HUES64 (cell line): ENCODE data around the gene TMCO6.
"Not testable (repeated sequence)": the region's sequence is repeated elsewhere in the genome, so short reads cannot be mapped to it uniquely, and the experiment has no call there.

Experiments used
- H3K27ac ChIP-seq: 2 replicates; pipeline ENCODE4 v1.7.0; 2013; ENCODE audit warnings: low read depth, low read length, inconsistent platforms
- H3K27me3 ChIP-seq: 2 replicates; pipeline ENCODE4 v1.6.1; 2013; ENCODE audit warnings: mild to moderate bottlenecking, low read length; ENCODE audit not compliant: insufficient read depth
- H3K36me3 ChIP-seq: 2 replicates; pipeline ENCODE4 v1.6.1; 2013; ENCODE audit warnings: mild to moderate bottlenecking, low read length; ENCODE audit not compliant: insufficient read depth
- H3K4me1 ChIP-seq: 2 replicates; pipeline ENCODE4 v1.6.1; 2013; ENCODE audit warnings: mild to moderate bottlenecking, low read length, moderate library complexity; ENCODE audit not compliant: insufficient read depth
- H3K4me3 ChIP-seq: 2 replicates; pipeline ENCODE4 v1.5.1; 2013; ENCODE audit warnings: mild to moderate bottlenecking, low read length, moderate library complexity
- H3K9ac ChIP-seq: 2 replicates; pipeline ENCODE4 v1.6.1; 2013; ENCODE audit warnings: mild to moderate bottlenecking, low read depth, low read length
- H3K9me3 ChIP-seq: 2 replicates; pipeline ENCODE4 v1.6.1; 2013; ENCODE audit warnings: low read depth, low read length; ENCODE audit not compliant: insufficient read depth
- WGBS: fragments of 150-250, 120-280 bp; methylation state at CpG from one replicate; pipeline ENCODE4 v1.1.7; 2013; ENCODE audit warnings: missing lambda C conversion rate; 5-methylcytosine and 5-hydroxymethylcytosine counted together

TMCO6 gene

DNA sequence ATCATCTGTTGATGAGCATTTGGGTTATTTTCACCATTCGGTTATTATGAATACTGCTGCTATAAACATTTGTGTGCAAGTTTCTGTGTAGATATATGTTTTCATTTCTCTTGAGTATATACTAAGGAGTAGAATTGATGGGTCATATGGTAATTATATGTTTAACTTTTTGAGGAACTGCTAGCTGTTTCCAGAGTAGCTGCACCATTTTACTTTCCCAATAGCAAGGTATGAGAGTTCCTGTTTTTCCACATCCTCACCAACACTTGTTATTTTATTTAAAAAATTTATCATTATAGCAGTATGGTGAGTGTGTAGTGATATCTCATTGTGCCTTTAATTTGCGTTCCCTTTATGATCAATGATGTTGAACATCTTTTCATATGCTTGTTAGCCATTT, 35.5 kb upstream of the TMCO6 start:
- H3K9me3 ChIP-seq = no peaks in the 10 kb centered on the region
- no peaks in the 10 kb centered on the region for H3K36me3 ChIP-seq
- H3K9ac ChIP-seq = no peak overlapping the region
- H3K27ac ChIP-seq = no peak overlapping the region
- 100% methylated on average over 2 of the region's 2 CpGs for WGBS
- H3K4me1 ChIP-seq = no peaks in the 10 kb centered on the region
- peaks cover 2% of the 10 kb centered on the region for H3K27me3 ChIP-seq
- H3K4me3 ChIP-seq = no peak overlapping the region

DNA sequence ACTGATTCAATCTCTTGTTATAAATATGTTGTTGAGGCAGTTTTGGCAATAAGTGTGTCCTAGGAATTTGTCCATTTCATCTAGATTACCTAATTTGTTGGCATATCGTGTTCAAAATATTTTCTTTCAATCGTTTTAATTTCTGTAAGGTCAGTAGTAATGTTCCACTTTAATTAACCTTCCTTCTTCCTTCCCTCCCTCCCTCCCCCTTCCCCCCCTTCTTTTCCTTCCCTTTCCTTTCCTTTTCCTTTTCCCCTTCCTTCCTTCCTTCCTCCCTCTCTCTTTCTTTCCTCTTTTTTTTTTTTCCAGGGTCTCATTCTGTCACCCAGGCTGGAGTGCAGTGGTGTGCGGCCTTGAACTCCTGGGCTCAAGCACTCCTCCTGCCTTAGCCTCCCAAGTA, 33.4 kb upstream of the TMCO6 start:
- WGBS = 95% methylated on average over 3 of the region's 3 CpGs
- peaks cover 3% of the 10 kb centered on the region; the same call in 1 of the 2 replicates for H3K27me3 ChIP-seq

DNA sequence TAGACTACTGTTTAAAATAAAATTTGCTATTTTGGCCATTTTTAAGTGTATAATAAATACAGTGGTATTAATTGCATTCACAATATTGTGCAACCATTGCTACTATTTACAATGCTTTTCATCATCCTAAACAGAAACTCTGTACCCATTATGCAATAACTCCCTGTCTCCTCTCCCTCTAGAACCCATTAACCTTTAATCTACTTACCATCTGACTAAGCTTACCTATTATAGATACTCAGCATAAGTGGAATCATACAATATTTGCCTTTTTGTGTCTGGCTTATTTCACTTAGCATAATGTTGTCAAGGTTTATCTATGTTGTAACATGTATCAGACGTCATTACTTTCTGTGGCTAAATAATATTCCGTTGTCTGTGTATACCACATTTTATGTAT, 32.2 kb upstream of the TMCO6 start:
- Histone ChIP-seq H3K9ac (no peak overlapping the region), H3K27me3 (peaks cover 3% of the 10 kb centered on the region; the same call in 1 of the 2 replicates), H3K27ac (no peak overlapping the region), H3K36me3 (no peaks in the 10 kb centered on the region), H3K9me3 (peaks cover 11% of the 10 kb centered on the region; the same call in 1 of the 2 replicates), H3K4me3 (no peak overlapping the region), H3K4me1 (no peaks in the 10 kb centered on the region)
- no CpG with 5 or more reads among the region's 2 CpGs for WGBS

More for the DNA sequence above, 33.4 kb upstream of the TMCO6 start:
- no peak overlapping the region for H3K27ac ChIP-seq
- no peak overlapping the region for H3K9ac ChIP-seq
- H3K9me3 ChIP-seq = peaks cover 6% of the 10 kb centered on the region; the same call in 1 of the 2 replicates
- no peaks in the 10 kb centered on the region for H3K36me3 ChIP-seq
- H3K4me3 ChIP-seq = no peak overlapping the region
- no peaks in the 10 kb centered on the region for H3K4me1 ChIP-seq

DNA sequence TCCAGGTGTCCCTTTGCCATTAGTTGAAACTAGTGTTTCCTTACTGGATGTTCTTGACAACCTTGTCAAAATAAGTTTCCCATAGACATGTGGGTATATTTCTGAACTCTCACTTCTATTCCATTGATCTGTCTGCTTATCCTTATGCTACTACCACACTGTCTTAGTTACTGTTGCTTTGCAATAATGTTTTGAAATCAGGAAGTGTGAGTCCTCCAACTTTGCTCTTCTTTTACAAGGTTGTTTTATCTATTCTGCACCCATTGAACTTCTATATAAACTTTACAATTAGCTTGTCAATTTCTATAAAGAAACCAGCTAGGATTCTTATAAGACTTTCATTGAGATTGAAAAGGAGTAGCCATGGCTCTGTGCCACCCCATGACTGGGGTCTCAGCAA, 30.5 kb upstream of the TMCO6 start:
- Histone ChIP-seq H3K9ac (no peak overlapping the region), H3K9me3 (peaks cover 11% of the 10 kb centered on the region; the same call in 1 of the 2 replicates), H3K4me3 (no peak overlapping the region), H3K27ac (no peak overlapping the region), H3K27me3 (peaks cover 3% of the 10 kb centered on the region; the same call in 1 of the 2 replicates), H3K4me1 (no peaks in the 10 kb centered on the region), H3K36me3 (no peaks in the 10 kb centered on the region)

DNA sequence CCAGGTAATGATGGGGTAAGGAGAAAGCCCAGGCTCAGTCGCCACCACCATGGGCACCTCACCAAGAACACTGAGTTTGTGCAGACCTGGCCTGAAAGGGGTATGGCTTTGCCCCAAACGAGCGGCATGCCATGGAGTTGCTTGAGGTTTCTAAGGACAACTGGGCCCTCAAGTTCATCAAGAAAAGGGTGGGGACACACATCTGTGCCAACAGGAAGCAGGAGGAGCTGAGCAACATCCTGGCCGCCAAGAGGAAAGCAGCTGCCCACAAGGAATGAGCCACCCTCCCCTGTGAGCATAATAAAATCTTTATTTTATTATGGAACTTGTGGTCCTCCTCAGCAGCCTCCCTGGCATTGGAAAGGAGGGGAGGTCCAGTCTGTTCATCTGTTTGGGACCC, 30.1 kb upstream of the TMCO6 start:
- Histone ChIP-seq H3K9ac (no peak overlapping the region), H3K36me3 (no peaks in the 10 kb centered on the region), H3K9me3 (peaks cover 11% of the 10 kb centered on the region; the same call in 1 of the 2 replicates), H3K27ac (no peak overlapping the region), H3K27me3 (peaks cover 3% of the 10 kb centered on the region; the same call in 1 of the 2 replicates), H3K4me3 (no peak overlapping the region), H3K4me1 (no peaks in the 10 kb centered on the region)
- WGBS = 84% methylated on average over 4 of the region's 4 CpGs

DNA sequence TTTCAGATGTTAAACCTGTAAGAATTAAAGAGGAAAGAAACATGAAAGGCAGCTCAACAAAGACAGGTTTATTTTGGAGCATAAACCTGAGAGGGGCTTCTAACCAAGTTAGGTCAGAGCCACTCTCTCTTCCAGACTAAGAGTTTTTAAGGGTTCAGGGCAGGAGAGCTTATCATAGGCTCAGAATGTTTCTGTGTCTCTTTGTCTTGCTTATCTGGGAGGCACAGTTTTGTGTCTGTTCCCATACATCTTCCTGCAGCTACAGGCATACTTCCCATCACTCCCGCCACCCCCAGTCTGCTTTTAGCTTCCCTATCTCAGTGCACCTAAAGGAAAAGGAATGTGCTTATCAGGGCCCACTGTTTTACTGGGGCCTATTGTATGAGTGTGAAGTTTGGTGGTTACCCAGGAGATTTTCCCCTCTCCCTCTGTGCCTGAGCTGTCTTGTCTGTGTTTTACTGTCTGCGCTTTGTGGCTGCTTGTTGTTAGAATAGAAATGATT, 28.2 kb upstream of the TMCO6 start:
- Histone ChIP-seq H3K4me1 (no peaks in the 10 kb centered on the region), H3K27ac (no peak overlapping the region; the same call in 1 of the 2 replicates)
- WGBS = 78% methylated on average over 2 of the region's 2 CpGs

DNA sequence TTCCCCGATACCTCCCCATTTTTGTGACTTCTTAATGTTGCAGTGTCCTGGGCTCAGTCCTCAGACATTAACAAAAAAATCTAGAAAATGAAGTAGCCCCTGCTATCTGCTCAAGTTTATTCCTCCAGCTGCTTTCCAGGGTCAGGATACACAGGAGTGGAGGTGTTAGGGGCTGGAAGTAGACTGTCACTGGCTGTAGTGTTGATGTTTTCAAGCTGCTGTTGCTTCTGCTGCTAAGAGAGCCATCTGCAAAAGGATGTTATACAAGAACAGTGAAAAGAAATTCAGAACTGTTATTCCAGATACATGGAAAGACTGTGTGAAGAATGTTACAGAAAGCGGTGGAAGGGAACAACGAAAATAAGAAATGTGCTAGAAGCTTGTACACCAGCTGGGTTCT, 16.9 kb upstream of the TMCO6 start:
- no peaks in the 10 kb centered on the region for H3K36me3 ChIP-seq
- no peak overlapping the region for H3K4me3 ChIP-seq
- no peak overlapping the region for H3K9ac ChIP-seq
- H3K4me1 ChIP-seq = no peaks in the 10 kb centered on the region
- WGBS = 93% methylated on average over 3 of the region's 3 CpGs
- peaks cover 12% of the 10 kb centered on the region for H3K9me3 ChIP-seq
- H3K27ac ChIP-seq = no peak overlapping the region
- H3K27me3 ChIP-seq = no peaks in the 10 kb centered on the region

More for the DNA sequence above, 28.2 kb upstream of the TMCO6 start:
- H3K4me3 ChIP-seq = no peak overlapping the region
- no peak overlapping the region for H3K9ac ChIP-seq
- no peaks in the 10 kb centered on the region for H3K36me3 ChIP-seq
- H3K27me3 ChIP-seq = peaks cover 3% of the 10 kb centered on the region; the same call in 1 of the 2 replicates
- H3K9me3 ChIP-seq = peaks cover 11% of the 10 kb centered on the region; the same call in 1 of the 2 replicates

DNA sequence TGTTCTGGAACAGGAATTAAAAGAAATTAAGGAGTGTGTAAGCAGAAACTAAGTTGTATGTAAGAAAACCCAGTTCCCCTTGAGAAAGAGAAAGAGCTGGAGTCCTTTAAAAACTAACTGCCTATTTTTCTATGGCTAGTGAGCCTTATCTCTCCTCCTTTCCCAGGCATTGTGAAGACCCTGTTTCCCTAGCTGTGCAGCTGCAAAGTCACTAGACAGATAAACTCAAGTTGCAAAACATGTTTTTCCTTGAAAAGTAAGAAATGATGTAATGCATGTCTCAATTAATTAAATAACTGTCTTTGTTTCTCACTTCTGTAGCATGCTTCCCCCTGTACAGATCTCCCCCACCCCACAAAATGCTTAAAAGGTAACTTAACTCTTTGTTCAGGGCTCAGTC, 16.2 kb upstream of the TMCO6 start:
- not testable (repeated sequence) for H3K36me3 ChIP-seq, H3K4me1 ChIP-seq, H3K4me3 ChIP-seq, H3K27me3 ChIP-seq, H3K27ac ChIP-seq, H3K9ac ChIP-seq
- peaks cover 20% of the 10 kb centered on the region for H3K9me3 ChIP-seq

DNA sequence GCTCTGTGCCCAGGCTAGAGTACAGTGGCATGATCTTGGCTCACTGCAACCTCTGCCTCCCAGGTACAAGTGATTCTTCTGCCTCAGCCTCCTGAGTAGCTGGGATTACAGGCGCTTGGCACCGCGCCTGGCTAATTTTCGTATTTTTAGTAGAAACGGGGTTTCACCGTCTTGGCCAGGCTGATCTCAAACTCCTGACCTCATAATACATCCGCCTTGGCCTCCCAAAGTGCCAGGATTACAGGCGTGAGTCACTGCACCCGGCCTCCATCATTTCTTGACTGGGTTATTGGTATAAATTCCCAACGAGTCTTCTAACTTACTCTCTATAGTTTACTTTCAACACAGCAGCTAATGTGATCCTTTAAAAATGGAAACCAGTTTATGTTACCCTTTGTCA, 14.4 kb upstream of the TMCO6 start:
- H3K27me3 ChIP-seq, H3K4me3 ChIP-seq, H3K9ac ChIP-seq, H3K36me3 ChIP-seq, H3K4me1 ChIP-seq, H3K27ac ChIP-seq: not testable (repeated sequence)
- H3K9me3 ChIP-seq = peaks cover 25% of the 10 kb centered on the region
- 88% methylated on average over 10 of the region's 10 CpGs for WGBS

DNA sequence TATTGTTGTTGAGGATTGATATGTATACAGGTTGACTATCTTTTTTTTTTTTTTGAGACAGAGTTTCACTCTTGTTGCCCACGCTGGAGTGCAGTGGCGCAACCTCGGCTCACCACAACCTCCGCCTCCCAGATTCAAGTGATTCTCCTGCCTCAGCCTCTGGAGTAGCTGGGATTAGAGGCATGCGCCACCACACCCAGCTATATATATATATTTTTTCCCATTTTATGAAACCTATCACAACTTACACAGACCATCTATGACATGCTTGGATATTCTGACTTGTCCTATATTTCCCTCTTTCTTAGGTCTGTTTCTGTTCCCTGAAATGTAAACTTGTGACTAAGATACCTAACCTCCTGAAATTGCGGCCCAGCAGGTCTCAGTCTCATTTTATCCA, 11.3 kb upstream of the TMCO6 start:
- no peak overlapping the region for H3K9ac ChIP-seq
- H3K36me3 ChIP-seq = no peaks in the 10 kb centered on the region
- no peak overlapping the region for H3K4me3 ChIP-seq
- 84% methylated on average over 6 of the region's 6 CpGs for WGBS
- no peaks in the 10 kb centered on the region for H3K4me1 ChIP-seq
- H3K27ac ChIP-seq = no peak overlapping the region
- peaks cover 21% of the 10 kb centered on the region for H3K9me3 ChIP-seq
- H3K27me3 ChIP-seq = peaks cover 29% of the 10 kb centered on the region

DNA sequence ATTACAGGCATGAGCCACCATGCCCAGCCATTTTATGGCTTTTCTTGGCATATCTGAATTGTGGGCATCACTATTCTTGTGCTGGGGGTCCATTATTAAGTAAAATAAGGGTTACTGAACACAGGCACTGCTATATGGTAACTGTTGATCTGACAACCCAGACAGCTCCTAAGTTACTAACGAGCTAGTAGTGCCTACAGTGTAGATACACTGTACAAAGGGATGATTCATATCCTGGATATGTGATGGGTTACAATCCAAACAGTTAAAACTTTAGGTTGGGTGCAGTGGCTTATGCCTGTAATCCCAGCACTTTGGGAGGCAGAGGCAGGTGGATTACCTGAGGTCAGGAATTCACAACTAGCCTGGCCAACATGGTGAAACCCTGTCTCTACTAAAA, 10.5 kb upstream of the TMCO6 start:
- Histone ChIP-seq H3K4me3 (no peak overlapping the region), H3K4me1 (no peaks in the 10 kb centered on the region), H3K27me3 (peaks cover 36% of the 10 kb centered on the region), H3K27ac (no peak overlapping the region), H3K9ac (no peak overlapping the region), H3K9me3 (peaks cover 21% of the 10 kb centered on the region), H3K36me3 (no peaks in the 10 kb centered on the region)
- WGBS = 85% methylated on average over 1 of the region's 1 CpG
